Stimulated activated effector memory CD8-positive, alpha-beta T cell treated with anti-CD3 and anti-CD28 coated beads, Interleukin-12 subunit alpha, Interleukin-12 subunit beta, amount 100 ng/mL, for 72 hours (primary cell): ENCODE data around the gene RCE1.

Experiments
- ATAC-seq: fragments of 150-1000 bp; cut with Tn5 transposase; 2 replicates; pipeline ENCODE4 v1.10.0; 2021
- DNase-seq, 2 donors: peaks; one replicate each; pipeline ENCODE4 v3.0.0; 2021 to 2022; ENCODE audit warnings: low spot score in 2 of 2
- H3K27ac Mint-ChIP-seq: one replicate; pipeline ENCODE4 v1.8.0; 2022; ENCODE audit warnings: mild to moderate bottlenecking, mixed read lengths
- H3K36me3 Mint-ChIP-seq: one replicate; pipeline ENCODE4 v1.8.0; 2022; ENCODE audit warnings: mild to moderate bottlenecking, mixed read lengths
- H3K4me1 Mint-ChIP-seq: one replicate; pipeline ENCODE4 v1.8.0; 2022; ENCODE audit warnings: mixed read lengths
- H3K4me3 Mint-ChIP-seq: one replicate; pipeline ENCODE4 v1.8.0; 2022; ENCODE audit warnings: mild to moderate bottlenecking, mixed read lengths
- H3K9me3 Mint-ChIP-seq: one replicate; pipeline ENCODE4 v1.8.0; 2022; ENCODE audit warnings: mixed read lengths

RCE1 gene

DNA sequence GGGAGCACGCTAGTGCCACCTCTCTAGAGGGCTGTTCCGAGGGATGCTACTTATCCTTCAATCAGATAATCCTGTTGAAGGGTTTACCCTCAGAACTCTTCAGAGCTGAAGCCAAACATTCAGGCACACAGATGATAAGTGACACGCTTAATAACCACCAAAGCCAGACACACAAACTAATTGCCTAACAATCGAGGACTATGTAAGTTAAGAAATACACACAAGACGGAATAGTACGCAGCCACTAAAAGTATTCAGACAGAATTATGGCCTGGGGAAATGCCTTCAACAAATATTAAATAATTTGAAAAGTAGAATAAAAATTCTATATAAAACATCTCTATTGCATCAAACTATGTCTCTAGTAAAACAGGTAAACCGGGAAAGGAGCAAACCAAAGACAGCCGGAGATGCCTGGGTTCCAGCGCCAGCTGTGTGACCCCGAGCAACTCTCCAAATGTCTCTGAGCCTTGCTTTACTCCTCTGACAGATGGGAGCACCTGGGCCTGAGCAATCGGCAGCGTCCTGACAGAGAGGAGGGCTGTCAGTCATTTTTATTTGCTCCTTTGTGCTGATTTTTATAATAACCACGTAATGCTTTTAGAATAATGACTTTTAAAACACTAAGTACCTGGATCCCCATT lies 25.0 kb downstream of the RCE1 start:
- ATAC-seq (no peak), DNase-seq (no peak)
- Mint-ChIP-seq H3K27ac (no peak overlapping the region), H3K9me3 (no peaks in the 10 kb centered on the region), H3K4me3 (no peak overlapping the region), H3K36me3 (no peaks in the 10 kb centered on the region), H3K4me1 (peaks cover 13% of the 10 kb centered on the region)

DNA sequence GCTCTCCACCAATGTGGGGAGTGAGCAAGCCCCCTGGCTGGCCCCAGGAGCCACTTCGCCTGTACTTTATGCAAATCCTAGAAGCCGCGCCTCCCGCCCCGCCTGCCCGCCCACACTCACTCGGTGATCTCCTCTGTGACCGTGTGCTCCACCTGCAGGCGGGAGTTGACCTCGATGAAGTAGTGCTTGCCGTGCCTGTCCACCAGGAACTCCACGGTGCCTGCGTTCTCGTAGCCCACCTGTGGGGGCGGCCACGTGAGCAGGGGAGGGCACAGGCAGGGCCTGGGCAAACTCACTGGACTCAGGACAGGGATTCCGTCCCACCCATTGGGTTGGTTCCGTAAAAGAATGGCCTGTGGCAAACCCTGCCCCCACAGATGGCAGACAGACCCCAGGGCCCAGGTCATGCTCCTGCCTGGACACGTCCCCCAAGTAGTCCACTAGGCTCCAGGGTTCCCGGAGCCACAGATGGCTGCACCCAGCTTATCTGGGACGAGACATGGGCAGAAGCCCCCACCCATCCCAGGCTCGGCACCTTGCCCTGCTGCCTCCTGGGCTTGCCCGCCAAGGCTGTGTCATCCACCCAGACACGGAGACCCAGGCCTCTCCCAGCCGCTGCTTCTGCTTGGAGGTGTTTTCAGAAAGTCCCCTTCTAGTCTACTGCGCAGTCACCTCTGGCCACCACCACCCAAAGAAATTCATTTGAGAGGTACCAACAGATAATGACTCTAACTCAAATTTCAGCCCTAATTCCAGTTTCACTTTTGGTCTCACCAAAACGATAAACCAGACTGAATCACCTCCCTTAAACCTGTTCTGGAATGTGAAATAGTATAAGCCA lies 25.7 kb downstream of the RCE1 start:
- no peaks in the 10 kb centered on the region for H3K9me3 Mint-ChIP-seq

DNA sequence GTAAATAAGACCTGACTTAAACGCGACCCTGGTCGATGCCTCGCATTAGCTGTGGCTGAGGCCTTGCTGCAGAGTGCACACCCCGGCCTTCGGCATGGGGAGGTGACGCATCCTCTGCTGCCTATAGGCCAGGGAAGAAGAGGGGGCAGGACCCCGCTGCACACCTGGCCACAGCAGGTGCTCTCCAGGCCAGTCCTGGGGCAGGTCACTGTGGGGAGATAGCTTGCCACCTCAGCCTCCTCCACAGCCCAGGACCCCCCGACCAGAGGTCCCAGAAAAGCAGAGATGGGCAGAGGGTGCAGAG lies 26.3 kb downstream of the RCE1 start:
- H3K27ac Mint-ChIP-seq: no peak overlapping the region
- H3K4me1 Mint-ChIP-seq: peaks cover 18% of the 10 kb centered on the region
- no peak for DNase-seq
- no peaks in the 10 kb centered on the region for H3K36me3 Mint-ChIP-seq
- H3K9me3 Mint-ChIP-seq: no peaks in the 10 kb centered on the region
- H3K4me3 Mint-ChIP-seq: no peak overlapping the region
- no peak for ATAC-seq

More for the DNA sequence above, 25.7 kb downstream of the RCE1 start:
- H3K4me1 Mint-ChIP-seq: peaks cover 13% of the 10 kb centered on the region
- peak overlapping the region; percentile 22 for H3K4me3 Mint-ChIP-seq
- peak overlapping the region; percentile 20 for H3K27ac Mint-ChIP-seq
- no peaks in the 10 kb centered on the region for H3K36me3 Mint-ChIP-seq
- ATAC-seq (peak; percentile 89), DNase-seq (peak; percentile 51 to 81)

DNA sequence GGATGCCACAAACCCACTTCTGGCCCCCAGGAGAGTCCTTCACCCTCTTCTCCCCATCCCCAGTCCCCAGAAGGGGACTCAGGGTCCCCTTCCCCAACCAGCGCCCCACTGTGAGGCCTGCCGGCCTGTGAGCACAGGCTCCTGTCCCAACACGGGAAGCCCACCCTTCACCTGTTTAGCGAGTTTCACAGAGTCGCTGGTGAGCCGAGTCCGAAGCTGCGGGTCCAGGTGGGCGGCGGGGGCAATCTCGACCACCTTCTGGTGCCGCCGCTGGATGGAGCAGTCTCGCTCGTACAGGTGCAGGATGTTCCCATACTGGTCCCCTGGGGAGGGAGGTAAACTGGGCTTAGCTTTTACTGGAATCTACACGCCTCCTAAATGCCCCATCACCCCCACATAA lies 26.9 kb downstream of the RCE1 start:
- ATAC-seq (no peak), DNase-seq (no peak)
- H3K4me1 Mint-ChIP-seq: peaks cover 19% of the 10 kb centered on the region
- no peaks in the 10 kb centered on the region for H3K36me3 Mint-ChIP-seq
- no peak overlapping the region for H3K4me3 Mint-ChIP-seq
- H3K27ac Mint-ChIP-seq: no peak overlapping the region
- H3K9me3 Mint-ChIP-seq: no peaks in the 10 kb centered on the region

DNA sequence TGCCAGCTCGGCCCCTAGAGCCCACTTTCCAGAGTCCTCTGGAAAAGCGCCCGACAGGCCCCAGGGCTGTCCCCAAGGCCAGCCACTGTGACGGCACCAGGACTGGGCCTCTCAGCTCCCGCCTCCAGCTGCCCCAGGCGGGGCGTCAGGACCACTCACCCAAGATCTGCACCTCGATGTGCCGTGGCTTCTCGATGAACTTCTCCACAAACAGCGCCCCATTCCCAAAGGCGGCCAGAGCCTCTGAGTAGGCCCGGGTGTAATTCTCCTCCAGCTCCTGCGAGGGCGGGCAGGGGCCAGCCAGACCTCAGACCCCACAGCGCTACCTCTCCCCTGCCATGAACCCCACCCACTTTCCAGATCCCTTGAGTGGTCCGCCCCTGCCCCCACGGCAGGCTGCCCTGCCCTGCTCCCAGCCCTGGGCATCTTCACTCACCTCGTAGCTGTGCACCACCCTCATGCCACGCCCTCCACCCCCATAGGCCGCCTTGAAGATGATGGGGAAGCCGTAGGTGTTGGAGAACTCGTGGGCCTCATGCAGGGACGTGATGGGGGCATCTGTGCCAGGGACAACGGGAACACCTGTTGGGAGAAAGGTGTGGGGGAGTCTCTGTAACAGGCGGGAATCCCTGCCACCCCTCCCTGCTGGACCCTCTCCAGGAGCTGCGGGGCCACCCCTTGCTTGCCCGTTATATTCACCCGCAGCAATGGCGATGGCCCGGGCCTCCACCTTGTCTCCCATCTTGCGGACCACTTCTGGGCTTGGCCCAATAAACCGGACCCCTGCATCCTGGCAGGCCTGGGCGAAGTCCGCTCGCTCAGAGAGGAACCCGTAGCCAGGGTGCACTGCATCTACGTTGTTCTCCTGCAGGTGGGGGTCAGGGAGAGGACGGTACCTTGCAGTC lies 27.6 kb downstream of the RCE1 start:
- Mint-ChIP-seq H3K4me3 (no peak overlapping the region), H3K27ac (no peak overlapping the region), H3K9me3 (no peaks in the 10 kb centered on the region), H3K36me3 (no peaks in the 10 kb centered on the region), H3K4me1 (peaks cover 19% of the 10 kb centered on the region)
- no peak for ATAC-seq
- DNase-seq: no peak

DNA sequence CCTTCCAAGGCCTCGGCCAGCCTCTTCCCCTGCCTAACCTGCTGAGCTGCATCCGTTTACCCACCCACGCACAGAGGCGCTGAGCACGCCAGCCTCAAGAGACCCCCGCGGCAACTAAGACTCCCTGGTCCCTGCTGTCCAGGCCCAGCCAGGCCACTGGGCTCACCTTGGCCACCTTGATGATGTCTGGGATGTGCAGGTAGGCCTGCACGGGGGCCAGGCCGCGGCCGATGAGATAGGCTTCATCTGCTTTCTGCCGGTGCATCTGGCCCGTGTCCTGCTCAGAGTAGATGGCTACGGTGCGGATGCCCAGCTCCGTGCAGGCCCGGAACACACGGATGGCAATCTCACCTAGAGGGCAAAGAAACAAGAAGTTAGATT lies 28.3 kb downstream of the RCE1 start:
- DNase-seq (no peak), ATAC-seq (no peak)
- no peaks in the 10 kb centered on the region for H3K36me3 Mint-ChIP-seq
- H3K9me3 Mint-ChIP-seq: no peaks in the 10 kb centered on the region
- no peak overlapping the region for H3K27ac Mint-ChIP-seq
- no peak overlapping the region for H3K4me3 Mint-ChIP-seq
- H3K4me1 Mint-ChIP-seq: peaks cover 19% of the 10 kb centered on the region

DNA sequence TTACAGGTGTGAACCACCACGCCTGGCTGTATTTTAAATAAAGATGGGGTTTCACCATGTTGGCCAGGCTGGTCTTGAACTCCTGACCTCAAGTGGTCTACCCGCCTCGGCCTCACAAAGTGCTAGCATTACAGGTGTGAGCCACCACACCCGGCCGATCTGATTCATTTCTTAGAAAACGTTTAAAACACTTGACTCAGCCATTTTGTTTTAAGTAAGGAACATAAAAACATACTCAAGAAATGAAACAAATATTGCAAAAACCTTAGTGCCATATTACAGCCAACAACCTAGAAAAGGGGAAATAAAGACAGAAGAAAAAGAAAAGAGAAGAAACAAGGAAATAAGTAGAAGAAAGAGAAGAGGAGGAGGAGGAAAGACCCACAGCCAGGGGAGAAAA lies 31.0 kb downstream of the RCE1 start:
- ATAC-seq: no peak
- peaks cover 10% of the 10 kb centered on the region for H3K4me1 Mint-ChIP-seq
- no peaks in the 10 kb centered on the region for H3K36me3 Mint-ChIP-seq
- no peak overlapping the region for H3K4me3 Mint-ChIP-seq
- H3K9me3 Mint-ChIP-seq: no peaks in the 10 kb centered on the region
- H3K27ac Mint-ChIP-seq: peak overlapping the region; percentile 38
- DNase-seq: no peak

DNA sequence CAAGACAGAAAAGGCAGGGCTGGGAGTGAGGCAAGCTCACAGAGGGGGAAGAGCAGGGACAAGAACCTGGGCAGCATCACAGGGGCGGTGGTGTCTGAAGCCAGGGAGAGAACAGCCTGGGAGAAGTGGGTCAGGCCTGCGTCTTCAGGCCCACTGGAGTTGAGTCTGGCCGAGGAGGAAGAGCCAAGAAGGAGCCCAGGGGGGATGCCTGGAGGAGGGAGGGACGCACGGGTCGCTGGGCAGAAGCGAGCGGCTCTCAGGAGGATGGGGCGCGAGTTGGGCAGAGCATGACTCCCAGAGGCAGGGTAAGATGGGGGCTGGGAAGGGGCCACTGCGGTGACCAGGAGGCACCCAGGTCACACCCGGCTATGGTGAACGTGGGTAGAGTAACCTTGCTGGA lies 32.1 kb downstream of the RCE1 start:
- peak; percentile 15 for ATAC-seq
- Mint-ChIP-seq H3K36me3 (no peaks in the 10 kb centered on the region), H3K27ac (no peak overlapping the region), H3K4me3 (no peak overlapping the region), H3K9me3 (no peaks in the 10 kb centered on the region), H3K4me1 (peaks cover 10% of the 10 kb centered on the region)
- no peak for DNase-seq

DNA sequence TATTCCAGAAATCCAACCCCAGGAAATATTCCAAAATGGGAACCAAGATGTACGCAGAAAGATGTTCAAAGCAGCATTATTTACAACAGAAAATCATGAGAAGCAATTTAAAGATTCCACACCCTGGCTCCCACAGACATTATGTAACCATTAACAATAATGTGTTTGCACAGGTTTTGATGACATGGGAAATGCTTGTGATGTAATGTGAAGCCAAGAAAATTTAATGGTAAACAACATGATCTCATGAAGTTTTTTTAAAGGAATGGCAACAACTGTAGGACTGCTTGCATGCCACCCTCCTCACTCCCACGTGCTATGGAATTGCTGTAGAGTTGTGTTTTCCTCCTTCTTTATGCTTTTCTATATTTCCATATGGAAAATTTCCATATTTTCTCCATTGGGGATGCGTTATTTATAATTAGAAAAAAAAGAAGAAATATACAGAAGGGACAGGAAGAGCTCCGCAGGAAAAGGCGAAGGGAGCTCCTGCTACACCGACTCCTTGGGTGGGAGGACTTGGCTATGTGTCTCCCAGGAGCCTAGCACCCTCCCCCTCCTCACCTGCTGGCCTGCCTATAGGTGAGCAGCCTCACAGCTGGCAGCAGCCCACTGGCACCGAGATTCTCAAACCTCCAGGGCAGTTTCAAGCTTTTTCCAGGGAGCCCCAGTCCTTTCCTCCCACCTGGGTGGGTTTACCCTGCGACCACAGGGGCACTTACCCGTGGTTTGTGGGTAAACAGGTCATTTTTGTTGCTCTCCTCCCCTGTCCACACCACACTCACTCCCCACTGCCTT lies 34.5 kb downstream of the RCE1 start:
- Mint-ChIP-seq H3K36me3 (no peaks in the 10 kb centered on the region), H3K4me3 (no peak overlapping the region), H3K9me3 (no peaks in the 10 kb centered on the region), H3K4me1 (peaks cover 27% of the 10 kb centered on the region), H3K27ac (no peak overlapping the region)
- ATAC-seq (no peak), DNase-seq (no peak)

DNA sequence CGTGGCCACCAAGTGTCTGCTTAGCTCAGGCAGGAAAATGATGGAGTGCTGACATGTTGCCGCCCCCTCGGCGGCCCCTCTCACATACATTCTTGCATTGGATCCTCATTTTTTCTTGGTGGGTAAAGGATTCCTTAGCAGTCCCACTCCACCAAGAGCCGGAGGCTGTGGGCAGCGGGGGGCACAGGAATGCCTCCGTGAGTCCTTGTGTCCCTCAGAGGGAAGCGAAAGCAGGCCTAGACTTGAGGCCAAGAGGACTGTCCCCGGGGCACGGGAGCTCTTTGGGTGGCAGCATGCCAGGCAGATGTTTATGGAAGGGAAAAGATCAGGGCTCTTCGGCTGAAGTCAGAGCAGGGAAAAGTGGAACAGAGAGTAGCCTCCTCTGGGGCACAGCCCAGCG lies 35.2 kb downstream of the RCE1 start:
- Mint-ChIP-seq H3K27ac (no peak overlapping the region), H3K36me3 (no peaks in the 10 kb centered on the region), H3K9me3 (no peaks in the 10 kb centered on the region), H3K4me1 (peaks cover 34% of the 10 kb centered on the region), H3K4me3 (no peak overlapping the region)
- DNase-seq (no peak), ATAC-seq (no peak)

DNA sequence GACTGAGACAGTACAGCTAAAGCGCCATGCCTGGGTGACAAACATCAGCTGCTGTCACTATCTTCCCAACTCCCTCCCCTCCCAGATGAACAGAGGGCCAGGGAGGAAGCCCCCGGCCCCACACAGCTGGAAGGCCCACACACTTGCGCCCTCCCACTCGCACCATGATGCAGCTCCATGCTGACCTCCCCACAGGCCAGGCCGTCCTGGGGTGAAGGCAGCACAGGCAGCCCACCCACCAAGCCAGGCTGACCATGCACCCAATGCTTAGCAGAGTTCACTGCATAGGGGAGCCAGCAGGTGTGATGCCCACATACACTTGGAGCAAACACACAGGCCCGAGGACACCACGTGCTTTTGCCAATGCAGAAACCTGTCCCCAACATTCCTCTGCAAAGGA lies 35.8 kb downstream of the RCE1 start:
- no peak overlapping the region for H3K27ac Mint-ChIP-seq
- no peaks in the 10 kb centered on the region for H3K36me3 Mint-ChIP-seq
- ATAC-seq (no peak), DNase-seq (no peak)
- peaks cover 34% of the 10 kb centered on the region for H3K4me1 Mint-ChIP-seq
- H3K4me3 Mint-ChIP-seq: no peak overlapping the region
- no peaks in the 10 kb centered on the region for H3K9me3 Mint-ChIP-seq

DNA sequence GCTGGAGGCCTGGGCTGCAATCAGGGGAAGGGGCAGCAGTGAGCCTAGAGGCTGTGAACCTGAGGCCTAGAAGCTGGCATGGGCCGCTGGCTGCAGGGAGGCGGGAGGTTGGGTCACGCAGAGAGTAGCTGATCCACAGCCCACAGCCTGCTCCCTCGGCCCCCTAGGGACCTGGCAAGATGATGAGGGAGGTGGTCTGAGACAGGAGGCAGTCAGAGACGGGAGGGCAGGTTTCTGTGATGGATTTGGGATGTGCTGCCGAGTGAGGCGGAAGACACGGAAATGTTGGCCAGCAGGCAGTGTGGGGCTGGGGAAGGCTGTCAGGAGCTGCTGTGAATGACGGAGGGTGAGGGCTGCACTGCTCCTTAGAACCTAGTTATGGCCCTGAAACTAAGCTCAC lies 36.3 kb downstream of the RCE1 start:
- Mint-ChIP-seq H3K4me1 (peaks cover 29% of the 10 kb centered on the region), H3K27ac (no peak overlapping the region), H3K9me3 (no peaks in the 10 kb centered on the region), H3K4me3 (no peak overlapping the region), H3K36me3 (no peaks in the 10 kb centered on the region)
- ATAC-seq: no peak
- DNase-seq: no peak

DNA sequence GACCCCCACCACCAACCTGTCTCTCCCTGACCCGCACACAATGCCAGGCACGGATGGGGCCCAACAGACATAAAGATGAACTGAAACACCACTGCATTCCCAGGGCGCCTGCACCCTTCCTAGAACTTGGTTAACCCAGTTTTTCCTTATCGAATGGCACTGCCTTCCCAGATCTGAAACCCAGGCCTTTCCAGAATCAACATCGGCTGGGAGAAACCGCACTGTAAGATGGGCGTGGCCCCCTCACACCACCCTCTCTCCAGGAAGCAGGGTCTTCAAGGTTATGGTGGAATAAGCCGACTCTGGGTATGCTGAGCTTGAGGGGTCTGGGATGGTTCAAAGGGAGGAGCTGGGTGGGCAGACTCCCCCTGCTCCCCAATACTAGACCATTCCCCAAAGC lies 36.8 kb downstream of the RCE1 start:
- no peak overlapping the region for H3K4me3 Mint-ChIP-seq
- H3K27ac Mint-ChIP-seq: no peak overlapping the region
- ATAC-seq (no peak), DNase-seq (no peak)
- H3K36me3 Mint-ChIP-seq: no peaks in the 10 kb centered on the region
- H3K9me3 Mint-ChIP-seq: no peaks in the 10 kb centered on the region
- H3K4me1 Mint-ChIP-seq: peaks cover 28% of the 10 kb centered on the region

DNA sequence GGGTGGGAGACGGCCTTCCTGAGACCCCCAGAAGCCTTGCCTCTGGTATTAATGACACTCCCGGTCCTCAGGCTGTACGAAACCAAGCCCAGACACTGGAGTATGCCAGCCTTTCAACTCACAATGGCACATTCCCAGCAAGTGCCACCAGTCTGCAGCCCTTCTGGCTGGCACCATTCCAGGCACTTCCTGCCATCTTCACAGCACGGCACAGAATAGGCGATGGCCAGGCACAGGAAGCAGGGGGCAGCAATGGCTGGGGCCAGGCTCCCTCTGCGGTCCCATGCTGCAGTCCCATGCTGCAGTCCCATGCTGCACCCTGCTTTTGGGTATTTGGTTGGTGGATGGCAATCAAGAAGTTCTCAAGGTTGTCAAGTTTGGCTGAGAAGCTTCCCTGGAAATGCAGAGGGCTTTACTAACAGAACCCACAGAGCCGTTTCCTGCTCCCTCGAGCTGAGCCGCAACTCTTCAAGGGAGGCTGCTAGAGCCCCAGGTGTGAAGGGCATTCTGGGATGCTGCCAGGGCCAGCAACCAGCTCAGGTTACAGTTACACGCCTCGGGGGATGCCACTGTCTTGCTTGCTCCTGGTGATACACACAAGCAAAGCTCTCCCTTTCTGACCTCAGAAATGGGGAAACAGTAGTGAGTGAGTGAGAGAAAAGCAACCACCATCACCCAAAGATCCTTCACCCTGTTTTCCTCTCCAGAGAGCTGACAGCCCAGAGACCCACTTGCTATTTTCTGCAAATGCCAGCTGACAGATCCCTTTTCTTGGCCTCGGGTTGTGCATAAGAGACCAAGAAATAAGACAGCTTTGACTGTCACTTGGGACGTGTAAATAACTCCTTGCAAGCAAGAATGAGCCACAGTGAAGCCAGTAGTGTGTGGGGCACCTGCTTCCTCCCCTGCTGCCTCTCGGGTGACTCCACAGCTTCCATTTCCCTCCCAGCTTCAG lies 37.5 kb downstream of the RCE1 start:
- Mint-ChIP-seq H3K27ac (no peak overlapping the region), H3K4me3 (no peak overlapping the region), H3K4me1 (peaks cover 28% of the 10 kb centered on the region), H3K36me3 (no peaks in the 10 kb centered on the region), H3K9me3 (no peaks in the 10 kb centered on the region)
- ATAC-seq: no peak
- DNase-seq: no peak
